Measurements from ENCODE around the gene RBL1.
"Not testable (repeated sequence)": the region's sequence is repeated elsewhere in the genome, so short reads cannot be mapped to it uniquely, and the experiment has no call there.

The RBL1 gene

GRCh38 chr20:36994221-36994620, 101.6 kb downstream of the RBL1 start:
- DNase-seq: not testable (repeated sequence)

GRCh38 chr20:36992802-36993334, 102.9 kb downstream of the RBL1 start:
- no peak for DNase-seq

- no peak for DNase-seq
Observed at GRCh38 chr20:36991703-36992102, 104.1 kb downstream of the RBL1 start.

- DNase-seq: no peak
Observed at GRCh38 chr20:36989797-36990196, 106.0 kb downstream of the RBL1 start.

- DNase-seq: no peak
Observed at GRCh38 chr20:36988494-36988966, 107.3 kb downstream of the RBL1 start.

GRCh38 chr20:36984257-36984638, 111.5 kb downstream of the RBL1 start:
- no peak for DNase-seq

- DNase-seq: peak; percentile 36
Observed at GRCh38 chr20:36975099-36975818, 120.5 kb downstream of the RBL1 start.

- no peak for DNase-seq
Observed at GRCh38 chr20:36974660-36975059, 121.1 kb downstream of the RBL1 start.

- DNase-seq: no peak
Observed at GRCh38 chr20:36971103-36971502, 124.7 kb downstream of the RBL1 start.

GRCh38 chr20:36969478-36970186, 126.2 kb downstream of the RBL1 start:
- peak; percentile 33 for DNase-seq

- no peak for DNase-seq
Observed at GRCh38 chr20:36969051-36969450, 126.7 kb downstream of the RBL1 start.

- DNase-seq: no peak
Observed at GRCh38 chr20:36967636-36968035, 128.2 kb downstream of the RBL1 start.

GRCh38 chr20:36966965-36967364, 128.8 kb downstream of the RBL1 start:
- not testable (repeated sequence) for DNase-seq

- not testable (repeated sequence) for DNase-seq
Observed at GRCh38 chr20:36962354-36962941, 133.3 kb downstream of the RBL1 start.

GRCh38 chr20:36959242-36959641, 136.6 kb downstream of the RBL1 start:
- DNase-seq: no peak

GRCh38 chr20:36957875-36958667, 137.7 kb downstream of the RBL1 start:
- no peak for DNase-seq

- DNase-seq: no peak
Observed at GRCh38 chr20:36956674-36957073, 139.1 kb downstream of the RBL1 start.

- no peak for DNase-seq
Observed at GRCh38 chr20:36956016-36956415, 139.8 kb downstream of the RBL1 start.

- no peak for DNase-seq
Observed at GRCh38 chr20:36951979-36952738, 143.6 kb downstream of the RBL1 start.

- DNase-seq: peak; percentile 87
Observed at GRCh38 chr20:36951198-36951978, 144.4 kb downstream of the RBL1 start, which contains the start of gene SAMHD1. Gene SAMHD1, minus strand, starts transcription at chr20:36951708. Its CDS starts 65 bp downstream, at chr20:36951643.

Measured in activated naive CD4-positive, alpha-beta T cell treated with anti-CD3 and anti-CD28 coated beads, Interleukin-2, amount 50 U/mL, for 16 hours (primary cell).